ENCODE measurements around the gene ARPC2.

- TF ChIP-seq, protein P1, sequence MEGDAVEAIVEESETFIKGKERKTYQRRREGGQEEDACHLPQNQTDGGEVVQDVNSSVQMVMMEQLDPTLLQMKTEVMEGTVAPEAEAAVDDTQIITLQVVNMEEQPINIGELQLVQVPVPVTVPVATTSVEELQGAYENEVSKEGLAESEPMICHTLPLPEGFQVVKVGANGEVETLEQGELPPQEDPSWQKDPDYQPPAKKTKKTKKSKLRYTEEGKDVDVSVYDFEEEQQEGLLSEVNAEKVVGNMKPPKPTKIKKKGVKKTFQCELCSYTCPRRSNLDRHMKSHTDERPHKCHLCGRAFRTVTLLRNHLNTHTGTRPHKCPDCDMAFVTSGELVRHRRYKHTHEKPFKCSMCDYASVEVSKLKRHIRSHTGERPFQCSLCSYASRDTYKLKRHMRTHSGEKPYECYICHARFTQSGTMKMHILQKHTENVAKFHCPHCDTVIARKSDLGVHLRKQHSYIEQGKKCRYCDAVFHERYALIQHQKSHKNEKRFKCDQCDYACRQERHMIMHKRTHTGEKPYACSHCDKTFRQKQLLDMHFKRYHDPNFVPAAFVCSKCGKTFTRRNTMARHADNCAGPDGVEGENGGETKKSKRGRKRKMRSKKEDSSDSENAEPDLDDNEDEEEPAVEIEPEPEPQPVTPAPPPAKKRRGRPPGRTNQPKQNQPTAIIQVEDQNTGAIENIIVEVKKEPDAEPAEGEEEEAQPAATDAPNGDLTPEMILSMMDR (IDR thresholded peaks at IDR 0.05 in 8 of 11, conservative IDR thresholded peaks at IDR 0.05 in 3 of 11): no peak
- peak in 1 of 3 donors; percentile 5 for TF ChIP-seq POLR2AphosphoS5 (IDR thresholded peaks at IDR 0.05)
- no peak for TF ChIP-seq POLR2A (IDR thresholded peaks at IDR 0.05)
Measured at GRCh38 chr2:218280260-218280870, 63.4 kb downstream of the ARPC2 start.
